ENCODE results near the gene TRIM42. TPM values are rescaled to one million over a fixed set of nuclear protein-coding genes. Genes with fewer than 3 reads are reported as not detected.

Gene TRIM42
- total RNA-seq: not detected in 2 replicates

DNA sequence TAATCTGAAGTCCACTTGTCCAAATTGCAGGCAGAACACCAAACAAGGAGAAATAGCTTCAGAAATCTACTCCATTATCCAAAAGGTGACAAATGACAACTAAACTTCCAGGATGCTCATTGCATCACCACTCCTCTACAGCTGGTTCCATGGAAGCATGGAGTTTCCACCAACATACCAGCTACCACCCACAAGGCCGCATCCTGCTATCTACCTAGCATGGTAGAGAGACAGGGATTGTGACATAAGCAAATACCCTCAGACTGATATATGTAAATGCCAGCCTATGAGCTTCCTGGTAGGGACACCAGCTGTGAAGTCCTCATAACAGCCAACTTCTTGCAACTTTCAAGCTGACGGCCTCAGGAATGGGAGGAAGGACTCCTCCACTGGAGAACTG lies at the start of gene TRIM42:
Gene TRIM42, plus strand, starts transcription at position 301 of the 400 bp plus-strand sequence. CDS start 166 bp downstream, outside the sequence.

